Caco-2 (cell line): Measurements from ENCODE around the gene PCNX3. TPM values are rescaled to one million over a fixed set of nuclear protein-coding genes. Genes with fewer than 3 reads are reported as not detected.

Source experiments
- BruUV-seq: library from RNA; stranded (reverse); fragments of 400-500 nt; replicated peaks from 2 replicates; lab custom pipeline; 2021; lab: Mats Ljungman, UMichigan
- CTCF ChIA-PET: fragments of 300-600 bp; sonication (Branson Sonifier 250); formaldehyde crosslinking; loops from one replicate; lab custom pipeline; 2022; ENCODE audit warnings: antibody characterized with exemption; lab: Charles Lee
- POLR2A ChIA-PET: fragments of 300-600 bp; sonication (Branson Sonifier 250); formaldehyde crosslinking; loops from one replicate; lab custom pipeline; 2022; ENCODE audit warnings: antibody characterized with exemption; lab: Charles Lee
- DNase-seq, 2 experiments: peaks; one replicate each; pipeline versions ENCODE4 v3.0.0 to v3.0.0-alpha.2; 2020 to 2022
- H3K27me3 ChIP-seq: replicated peaks from 2 replicates; pipeline ENCODE4 v1.6.0; 2011; ENCODE audit warnings: low read length; ENCODE audit not compliant: control insufficient read depth, insufficient read depth
- H3K36me3 ChIP-seq: 2 replicates; pipeline ENCODE4 v1.5.1; 2011; ENCODE audit warnings: low read length; ENCODE audit not compliant: control insufficient read depth, insufficient read depth
- H3K4me1 ChIP-seq: fragments of 250-450 bp; sonication (Bioruptor Pico); 2 replicates; pipeline ENCODE4 v1.5.1; 2020; ENCODE audit warnings: mild to moderate bottlenecking
- H3K4me3 ChIP-seq: 2 replicates; pipeline ENCODE4 v1.5.1; 2011; ENCODE audit warnings: low read depth, mild to moderate bottlenecking, control low read depth, low read length
- H3K9me3 ChIP-seq: fragments of 250-450 bp; sonication (Bioruptor Pico); 2 replicates; pipeline ENCODE4 v1.5.1; 2020; ENCODE audit warnings: mild to moderate bottlenecking, moderate library complexity
- H3K27ac Mint-ChIP-seq: one replicate; pipeline ENCODE4 v1.8.0; 2022; ENCODE audit warnings: mixed read lengths; ENCODE audit not compliant: unreplicated experiment
- H3K27me3 Mint-ChIP-seq: one replicate; pipeline ENCODE4 v1.8.0; 2022; ENCODE audit warnings: mixed read lengths; ENCODE audit not compliant: insufficient read depth, unreplicated experiment
- H3K36me3 Mint-ChIP-seq: one replicate; pipeline ENCODE4 v1.8.0; 2022; ENCODE audit warnings: mild to moderate bottlenecking, mixed read lengths; ENCODE audit not compliant: insufficient read depth, unreplicated experiment
- H3K4me1 Mint-ChIP-seq: one replicate; pipeline ENCODE4 v1.8.0; 2022; ENCODE audit warnings: low read depth, mixed read lengths; ENCODE audit not compliant: unreplicated experiment
- H3K4me3 Mint-ChIP-seq: one replicate; pipeline ENCODE4 v1.8.0; 2022; ENCODE audit warnings: mild to moderate bottlenecking, moderate library complexity, mixed read lengths; ENCODE audit not compliant: unreplicated experiment
- H3K9me3 Mint-ChIP-seq: one replicate; pipeline ENCODE4 v1.8.0; 2022; ENCODE audit warnings: mixed read lengths; ENCODE audit not compliant: unreplicated experiment
- intact Hi-C: fragments of 100-400 bp; cut with micrococcal nuclease; formaldehyde crosslinking; loops from one replicate; pipeline ENCODE4 v1.10.0; 2022; ENCODE audit not compliant: unreplicated experiment
- total RNA-seq: library from RNA; stranded (reverse); gene quantifications from 2 replicates; pipeline ENCODE4 v1.2.3, GENCODE V29; 2022
- TF ChIP-seq, protein P1 (sequence below), 2 experiments: fragments of 200-600 bp in 1 of 2; IDR thresholded peaks; 1 replicate in 1 of 2; 2 replicates in 1 of 2; pipeline versions ENCODE4 v1.5.1 to v1.8.0; 2011 to 2022; ENCODE audit warnings: antibody characterized with exemption in 1 of 2, control low read depth in 1 of 2, inconsistent platforms in 1 of 2, low read depth in 1 of 2, low read length in 1 of 2, mild to moderate bottlenecking in 1 of 2, moderate library complexity in 1 of 2; ENCODE audit not compliant: insufficient read depth in 1 of 2, severe bottlenecking in 1 of 2, unreplicated experiment in 1 of 2

Gene PCNX3
- total RNA-seq, 1 experiment from 2014 or later, result 52.7 TPM

DNA sequence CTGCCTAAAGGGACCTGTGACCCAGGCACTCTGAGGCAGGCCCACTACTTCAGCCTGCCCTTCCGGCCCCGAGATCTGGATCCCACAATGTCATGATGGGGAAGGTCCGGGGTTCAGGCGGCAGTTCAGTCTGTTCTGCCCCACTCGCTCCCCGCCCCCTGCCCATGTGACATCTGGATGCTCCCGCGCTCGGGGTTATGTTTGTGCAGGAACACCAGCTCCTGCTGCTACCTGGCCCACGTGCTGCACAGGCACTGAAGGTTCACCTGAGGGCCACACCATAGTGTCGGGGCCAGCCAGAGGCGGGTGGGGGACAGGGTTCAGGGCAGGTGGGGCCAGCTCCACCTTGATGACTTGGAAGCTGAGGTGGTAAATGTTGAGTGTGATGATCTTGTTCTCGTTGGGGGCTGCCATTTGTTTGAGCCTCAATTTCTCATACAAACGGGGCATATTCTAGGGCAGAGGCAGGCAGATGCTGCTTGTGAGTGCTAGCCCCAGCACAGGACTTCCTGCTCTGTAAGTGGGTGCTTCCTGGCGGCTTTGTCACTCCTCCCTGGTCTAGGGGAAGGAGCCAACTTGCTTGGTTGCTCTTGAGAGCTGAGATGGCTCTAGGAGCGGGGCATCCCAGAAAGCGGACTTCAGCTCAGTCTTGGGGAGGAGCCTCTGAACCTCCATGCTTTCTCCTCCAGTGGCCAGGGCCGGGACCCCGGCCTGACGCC is 18.0 kb downstream of the PCNX3 start:
- Mint-ChIP-seq H3K9me3 (no peaks in the 10 kb centered on the region), H3K27ac (no peak overlapping the region), H3K4me3 (no peak overlapping the region), H3K27me3 (no peaks in the 10 kb centered on the region), H3K36me3 (peaks cover 44% of the 10 kb centered on the region), H3K4me1 (no peaks in the 10 kb centered on the region)
- no peak for DNase-seq
- intact Hi-C loops, result no loop called here
- TF ChIP-seq, protein P1, sequence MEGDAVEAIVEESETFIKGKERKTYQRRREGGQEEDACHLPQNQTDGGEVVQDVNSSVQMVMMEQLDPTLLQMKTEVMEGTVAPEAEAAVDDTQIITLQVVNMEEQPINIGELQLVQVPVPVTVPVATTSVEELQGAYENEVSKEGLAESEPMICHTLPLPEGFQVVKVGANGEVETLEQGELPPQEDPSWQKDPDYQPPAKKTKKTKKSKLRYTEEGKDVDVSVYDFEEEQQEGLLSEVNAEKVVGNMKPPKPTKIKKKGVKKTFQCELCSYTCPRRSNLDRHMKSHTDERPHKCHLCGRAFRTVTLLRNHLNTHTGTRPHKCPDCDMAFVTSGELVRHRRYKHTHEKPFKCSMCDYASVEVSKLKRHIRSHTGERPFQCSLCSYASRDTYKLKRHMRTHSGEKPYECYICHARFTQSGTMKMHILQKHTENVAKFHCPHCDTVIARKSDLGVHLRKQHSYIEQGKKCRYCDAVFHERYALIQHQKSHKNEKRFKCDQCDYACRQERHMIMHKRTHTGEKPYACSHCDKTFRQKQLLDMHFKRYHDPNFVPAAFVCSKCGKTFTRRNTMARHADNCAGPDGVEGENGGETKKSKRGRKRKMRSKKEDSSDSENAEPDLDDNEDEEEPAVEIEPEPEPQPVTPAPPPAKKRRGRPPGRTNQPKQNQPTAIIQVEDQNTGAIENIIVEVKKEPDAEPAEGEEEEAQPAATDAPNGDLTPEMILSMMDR (IDR thresholded peaks at IDR 0.05; ENCODE audit: insufficient read depth in 1 of 2, low read depth in 1 of 2, low read length in 1 of 2, severe bottlenecking in 1 of 2, unreplicated experiment in 1 of 2), result no peak
- Histone ChIP-seq H3K4me1 (no peaks in the 10 kb centered on the region), H3K4me3 (no peak overlapping the region), H3K36me3 (peaks cover 6% of the 10 kb centered on the region), H3K27me3 (no peaks in the 10 kb centered on the region), H3K9me3 (no peaks in the 10 kb centered on the region)
- CTCF ChIA-PET, result no interaction called here
- POLR2A ChIA-PET, result no interaction called here
- no TSS peak for BruUV-seq

DNA sequence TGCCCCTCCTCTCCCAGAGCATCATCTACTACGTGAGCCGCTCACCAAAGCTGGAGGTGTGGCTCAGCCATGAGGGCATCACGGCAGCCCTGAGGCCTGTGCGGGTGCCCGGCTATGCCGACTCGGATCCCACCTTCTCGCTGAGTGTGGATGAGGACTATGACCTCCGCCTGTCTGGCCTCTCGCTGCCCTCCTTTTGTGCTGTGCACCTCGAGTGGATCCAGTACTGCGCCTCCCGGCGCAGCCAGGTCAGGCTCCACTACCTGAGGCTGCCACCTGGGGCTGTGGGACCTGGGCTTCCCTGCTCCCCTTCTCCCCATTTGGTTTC is 18.5 kb downstream of the PCNX3 start:
- POLR2A ChIA-PET, result no interaction called here
- no peak for DNase-seq
- no peak overlapping the region for H3K27ac Mint-ChIP-seq
- Histone ChIP-seq H3K27me3 (no peaks in the 10 kb centered on the region), H3K9me3 (no peaks in the 10 kb centered on the region), H3K36me3 (peaks cover 6% of the 10 kb centered on the region), H3K4me3 (no peak overlapping the region), H3K4me1 (no peaks in the 10 kb centered on the region)
- CTCF ChIA-PET, result no interaction called here
- H3K4me1 Mint-ChIP-seq, result no peaks in the 10 kb centered on the region
- H3K27me3 Mint-ChIP-seq, result no peaks in the 10 kb centered on the region
- no peaks in the 10 kb centered on the region for H3K9me3 Mint-ChIP-seq
- TF ChIP-seq, protein P1 (IDR thresholded peaks at IDR 0.05; ENCODE audit: insufficient read depth in 1 of 2, low read depth in 1 of 2, low read length in 1 of 2, severe bottlenecking in 1 of 2, unreplicated experiment in 1 of 2), result no peak
- no peak overlapping the region for H3K4me3 Mint-ChIP-seq
- intact Hi-C loops, result no loop called here
- H3K36me3 Mint-ChIP-seq, result peaks cover 41% of the 10 kb centered on the region
- no TSS peak for BruUV-seq

DNA sequence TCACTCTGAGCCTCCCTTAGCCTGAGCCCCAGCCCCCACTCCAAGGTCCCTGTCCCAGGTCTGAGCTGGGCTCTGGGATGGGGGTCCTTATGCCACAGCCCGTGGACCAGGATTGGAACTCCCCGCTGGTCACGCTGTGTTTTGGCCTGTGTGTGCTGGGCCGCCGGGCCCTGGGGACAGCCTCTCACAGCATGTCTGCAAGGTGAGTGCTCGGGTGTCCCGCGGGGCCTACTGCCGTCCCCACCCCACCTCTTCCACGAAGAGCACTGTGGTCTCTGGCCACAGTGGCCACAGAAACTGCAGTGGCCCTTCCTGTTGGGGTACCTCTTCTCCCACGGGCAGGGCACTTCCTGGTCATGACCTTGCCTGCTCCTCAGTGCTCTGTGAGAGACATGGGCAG is 18.9 kb downstream of the PCNX3 start:
- no peak overlapping the region for H3K4me3 ChIP-seq
- intact Hi-C loops, result no loop called here
- DNase-seq, result no peak
- Mint-ChIP-seq H3K27ac (no peak overlapping the region), H3K4me3 (no peak overlapping the region), H3K4me1 (no peaks in the 10 kb centered on the region), H3K27me3 (no peaks in the 10 kb centered on the region), H3K9me3 (no peaks in the 10 kb centered on the region), H3K36me3 (peaks cover 41% of the 10 kb centered on the region)
- BruUV-seq, result no TSS peak
- peaks cover 6% of the 10 kb centered on the region for H3K36me3 ChIP-seq
- no peaks in the 10 kb centered on the region for H3K27me3 ChIP-seq
- ChIA-PET CTCF (no interaction called here), POLR2A (no interaction called here)
- H3K4me1 ChIP-seq, result no peaks in the 10 kb centered on the region
- TF ChIP-seq, protein P1 (IDR thresholded peaks at IDR 0.05; ENCODE audit: insufficient read depth in 1 of 2, low read depth in 1 of 2, low read length in 1 of 2, severe bottlenecking in 1 of 2, unreplicated experiment in 1 of 2), result no peak
- H3K9me3 ChIP-seq, result no peaks in the 10 kb centered on the region
